ENCODE measurements around the gene ROR1.

- TF ChIP-seq ZFP30 (CRISPR knock-in tag; IDR thresholded peaks at IDR 0.05) (no peak), TOX (CRISPR knock-in tag; IDR thresholded peaks at IDR 0.05; ENCODE audit: borderline replicate concordance) (no peak)
These were observed 144.0 kb downstream of the ROR1 start for GRCh38 chr1:63917571-63918417.

All from SK-N-SH treated with all-trans-retinoic acid at 6 μM for 48 hours (cell line).